ENCODE measurements around the gene CLASP1.

The CLASP1 gene

GRCh38 chr2:121336528-121337294 is 312.6 kb downstream of the CLASP1 start:
- no peak overlapping the region for H3K56ac ChIP-seq (ENCODE audit: low read length)
- no peak overlapping the region for H3K18ac ChIP-seq (ENCODE audit: low read length)
- no peak overlapping the region for H3K4ac ChIP-seq (ENCODE audit: low read depth, low read length)
- no peaks in the 10 kb centered on the region for H3K79me1 ChIP-seq (ENCODE audit: low read length)
- no peak overlapping the region for H2BK5ac ChIP-seq (ENCODE audit: low read length)
- no peak overlapping the region for H3K4me2 ChIP-seq (ENCODE audit: low read length)
- no peak overlapping the region for H4K8ac ChIP-seq (ENCODE audit: low read depth, low read length)
- H3K27me3 ChIP-seq (ENCODE audit: insufficient read depth, low read length, poor library complexity), result no peaks in the 10 kb centered on the region
- H3K36me3 ChIP-seq (ENCODE audit: control insufficient read depth, insufficient read depth, low read length), result no peaks in the 10 kb centered on the region
- no peak overlapping the region for H3K4me3 ChIP-seq (ENCODE audit: low read length)
- no peak overlapping the region for H2BK120ac ChIP-seq (ENCODE audit: low read depth, low read length)
- H3K23ac ChIP-seq (ENCODE audit: low read length), result no peak overlapping the region
- no peak overlapping the region for H2BK15ac ChIP-seq (replicated peaks; ENCODE audit: low read depth)
- H2AK5ac ChIP-seq (ENCODE audit: low read length), result no peak overlapping the region
- H3K4me1 ChIP-seq (ENCODE audit: control insufficient read depth, low read depth, low read length), result no peaks in the 10 kb centered on the region
- WGBS (ENCODE audit: extremely low coverage, insufficient coverage, low lambda C conversion rate), result no CpG with 5 or more reads among the region's 18 CpGs
- no peak for DNase-seq
- no peaks in the 10 kb centered on the region for H3K79me2 ChIP-seq (ENCODE audit: control insufficient read depth, insufficient read depth, low read length)
- H3K27ac ChIP-seq (ENCODE audit: low read depth, low read length), result no peak overlapping the region
- H3K9ac ChIP-seq (ENCODE audit: low read length), result no peak overlapping the region
- no peak overlapping the region for H4K5ac ChIP-seq (ENCODE audit: low read length)

- Histone ChIP-seq H2BK5ac (ENCODE audit: low read length) (no peak overlapping the region), H3K27ac (ENCODE audit: low read depth, low read length) (no peak overlapping the region), H3K9ac (ENCODE audit: low read length) (no peak overlapping the region), H3K4me2 (ENCODE audit: low read length) (no peak overlapping the region), H3K4me1 (ENCODE audit: control insufficient read depth, low read depth, low read length) (no peaks in the 10 kb centered on the region), H2AK5ac (ENCODE audit: low read length) (no peak overlapping the region), H4K8ac (ENCODE audit: low read depth, low read length) (no peak overlapping the region), H3K56ac (ENCODE audit: low read length) (no peak overlapping the region), H3K36me3 (ENCODE audit: control insufficient read depth, insufficient read depth, low read length) (no peaks in the 10 kb centered on the region), H3K27me3 (ENCODE audit: insufficient read depth, low read length, poor library complexity) (no peaks in the 10 kb centered on the region), H3K79me2 (ENCODE audit: control insufficient read depth, insufficient read depth, low read length) (no peaks in the 10 kb centered on the region), H2BK120ac (ENCODE audit: low read depth, low read length) (no peak overlapping the region), H3K4me3 (ENCODE audit: low read length) (no peak overlapping the region), H3K18ac (ENCODE audit: low read length) (no peak overlapping the region), H2BK15ac (replicated peaks; ENCODE audit: low read depth) (no peak overlapping the region), H3K4ac (ENCODE audit: low read depth, low read length) (no peak overlapping the region), H3K79me1 (ENCODE audit: low read length) (no peaks in the 10 kb centered on the region), H4K5ac (ENCODE audit: low read length) (no peak overlapping the region), H3K23ac (ENCODE audit: low read length) (no peak overlapping the region)
- DNase-seq, result peak; percentile 29
- no CpG with 5 or more reads among the region's 22 CpGs for whole genome bisulfite sequencing (ENCODE audit: extremely low coverage, insufficient coverage, low lambda C conversion rate)
Observed at GRCh38 chr2:121335294-121336290, 313.7 kb downstream of the CLASP1 start.

DNA sequence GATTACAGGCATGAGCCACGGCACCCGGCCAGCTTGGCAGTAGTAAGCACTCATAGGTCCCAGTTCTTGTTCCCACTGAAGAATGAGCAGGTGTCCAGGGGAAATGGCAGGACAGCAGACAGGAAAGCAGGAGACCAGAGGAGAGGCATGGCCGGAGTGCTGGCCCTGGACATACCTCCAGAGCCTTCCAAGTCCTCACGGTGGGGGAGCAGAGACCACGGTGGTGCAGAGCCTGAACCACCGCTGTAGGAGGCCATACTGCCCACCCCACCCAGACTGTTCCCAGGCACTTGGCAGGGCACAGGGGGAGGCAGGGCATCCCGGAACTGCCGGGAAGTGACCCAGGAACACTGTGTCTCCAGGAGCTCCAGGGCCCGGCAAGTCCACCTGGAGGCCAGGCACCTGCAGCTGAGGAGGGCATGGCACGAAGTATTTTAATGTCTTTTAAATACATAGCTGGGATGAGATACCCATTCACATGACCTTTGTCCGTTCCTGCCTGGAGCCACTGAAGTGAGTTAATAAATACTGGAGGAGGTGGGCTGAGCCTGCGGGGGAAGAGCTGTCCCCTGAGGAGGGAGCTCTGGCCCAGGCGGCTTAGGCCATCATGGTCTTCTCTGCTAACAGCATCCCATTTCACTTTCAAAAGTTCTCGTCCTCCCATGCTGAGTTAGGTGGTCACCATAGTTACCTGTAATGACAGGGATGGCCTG is 314.5 kb downstream of the CLASP1 start:
- Histone ChIP-seq H2AK5ac (ENCODE audit: low read length) (no peak overlapping the region), H3K4me1 (ENCODE audit: control insufficient read depth, low read depth, low read length) (no peaks in the 10 kb centered on the region), H3K23ac (ENCODE audit: low read length) (no peak overlapping the region), H3K79me2 (ENCODE audit: control insufficient read depth, insufficient read depth, low read length) (no peaks in the 10 kb centered on the region), H3K9ac (ENCODE audit: low read length) (no peak overlapping the region), H3K79me1 (ENCODE audit: low read length) (no peaks in the 10 kb centered on the region), H3K4me3 (ENCODE audit: low read length) (no peak overlapping the region), H4K8ac (ENCODE audit: low read depth, low read length) (no peak overlapping the region), H3K27me3 (ENCODE audit: insufficient read depth, low read length, poor library complexity) (no peaks in the 10 kb centered on the region), H3K27ac (ENCODE audit: low read depth, low read length) (no peak overlapping the region), H4K5ac (ENCODE audit: low read length) (no peak overlapping the region), H2BK120ac (ENCODE audit: low read depth, low read length) (no peak overlapping the region), H3K4me2 (ENCODE audit: low read length) (no peak overlapping the region), H3K4ac (ENCODE audit: low read depth, low read length) (no peak overlapping the region), H3K36me3 (ENCODE audit: control insufficient read depth, insufficient read depth, low read length) (no peaks in the 10 kb centered on the region), H2BK5ac (ENCODE audit: low read length) (no peak overlapping the region), H2BK15ac (replicated peaks; ENCODE audit: low read depth) (no peak overlapping the region), H3K18ac (ENCODE audit: low read length) (no peak overlapping the region), H3K56ac (ENCODE audit: low read length) (no peak overlapping the region)
- DNase-seq, result peak; percentile 89
- no CpG with 5 or more reads among the region's 14 CpGs for WGBS (ENCODE audit: extremely low coverage, insufficient coverage, low lambda C conversion rate)

GRCh38 chr2:121333834-121334558 is 315.3 kb downstream of the CLASP1 start:
- H3K56ac ChIP-seq (ENCODE audit: low read length), result no peak overlapping the region
- no peak overlapping the region for H3K4me2 ChIP-seq (ENCODE audit: low read length)
- no peak overlapping the region for H4K5ac ChIP-seq (ENCODE audit: low read length)
- H4K8ac ChIP-seq (ENCODE audit: low read depth, low read length), result no peak overlapping the region
- no peaks in the 10 kb centered on the region for H3K36me3 ChIP-seq (ENCODE audit: control insufficient read depth, insufficient read depth, low read length)
- no peak overlapping the region for H2BK5ac ChIP-seq (ENCODE audit: low read length)
- WGBS (ENCODE audit: extremely low coverage, insufficient coverage, low lambda C conversion rate), result no CpG with 5 or more reads among the region's 12 CpGs
- no peak overlapping the region for H3K4me3 ChIP-seq (ENCODE audit: low read length)
- H2BK120ac ChIP-seq (ENCODE audit: low read depth, low read length), result no peak overlapping the region
- H3K27ac ChIP-seq (ENCODE audit: low read depth, low read length), result no peak overlapping the region
- H3K27me3 ChIP-seq (ENCODE audit: insufficient read depth, low read length, poor library complexity), result no peaks in the 10 kb centered on the region
- no peak overlapping the region for H3K4ac ChIP-seq (ENCODE audit: low read depth, low read length)
- H3K18ac ChIP-seq (ENCODE audit: low read length), result no peak overlapping the region
- H3K79me1 ChIP-seq (ENCODE audit: low read length), result no peaks in the 10 kb centered on the region
- H3K4me1 ChIP-seq (ENCODE audit: control insufficient read depth, low read depth, low read length), result no peaks in the 10 kb centered on the region
- no peak overlapping the region for H3K9ac ChIP-seq (ENCODE audit: low read length)
- H2AK5ac ChIP-seq (ENCODE audit: low read length), result no peak overlapping the region
- no peak overlapping the region for H2BK15ac ChIP-seq (replicated peaks; ENCODE audit: low read depth)
- H3K23ac ChIP-seq (ENCODE audit: low read length), result no peak overlapping the region
- no peaks in the 10 kb centered on the region for H3K79me2 ChIP-seq (ENCODE audit: control insufficient read depth, insufficient read depth, low read length)
- no peak for DNase-seq

GRCh38 chr2:121333231-121333630 is 316.0 kb downstream of the CLASP1 start:
- H3K79me1 ChIP-seq (ENCODE audit: low read length), result no peaks in the 10 kb centered on the region
- H3K27ac ChIP-seq (ENCODE audit: low read depth, low read length), result no peak overlapping the region
- no peak overlapping the region for H4K5ac ChIP-seq (ENCODE audit: low read length)
- H3K9ac ChIP-seq (ENCODE audit: low read length), result no peak overlapping the region
- no CpG with 5 or more reads among the region's 17 CpGs for WGBS (ENCODE audit: extremely low coverage, insufficient coverage, low lambda C conversion rate)
- H4K8ac ChIP-seq (ENCODE audit: low read depth, low read length), result no peak overlapping the region
- no peak overlapping the region for H3K23ac ChIP-seq (ENCODE audit: low read length)
- no peak overlapping the region for H3K4me3 ChIP-seq (ENCODE audit: low read length)
- H2BK5ac ChIP-seq (ENCODE audit: low read length), result no peak overlapping the region
- no peak overlapping the region for H3K4ac ChIP-seq (ENCODE audit: low read depth, low read length)
- H3K36me3 ChIP-seq (ENCODE audit: control insufficient read depth, insufficient read depth, low read length), result no peaks in the 10 kb centered on the region
- no peak overlapping the region for H3K56ac ChIP-seq (ENCODE audit: low read length)
- no peak overlapping the region for H3K4me2 ChIP-seq (ENCODE audit: low read length)
- no peak for DNase-seq
- no peaks in the 10 kb centered on the region for H3K79me2 ChIP-seq (ENCODE audit: control insufficient read depth, insufficient read depth, low read length)
- H2BK120ac ChIP-seq (ENCODE audit: low read depth, low read length), result no peak overlapping the region
- H2BK15ac ChIP-seq (replicated peaks; ENCODE audit: low read depth), result no peak overlapping the region
- H3K18ac ChIP-seq (ENCODE audit: low read length), result no peak overlapping the region
- H3K4me1 ChIP-seq (ENCODE audit: control insufficient read depth, low read depth, low read length), result no peaks in the 10 kb centered on the region
- no peaks in the 10 kb centered on the region for H3K27me3 ChIP-seq (ENCODE audit: insufficient read depth, low read length, poor library complexity)
- H2AK5ac ChIP-seq (ENCODE audit: low read length), result no peak overlapping the region

All from mesendoderm (in vitro differentiated cells).